Epithelial cell of proximal tubule (primary cell): ENCODE measurements around the gene AKT3. TPM values are rescaled to one million over a fixed set of nuclear protein-coding genes. Genes with fewer than 3 reads are reported as not detected.

Experiments used
- DNase-seq: peaks from one replicate; pipeline ENCODE4 v3.0.0-alpha.2; 2011; ENCODE audit warnings: low read depth
- H3K4me3 ChIP-seq: 2 replicates; pipeline ENCODE4 v1.5.1; 2011; ENCODE audit warnings: low read depth, mild to moderate bottlenecking, low read length
- CTCF ChIP-seq: conservative IDR thresholded peaks from 2 replicates; pipeline ENCODE4 v1.5.1; 2012; ENCODE audit warnings: low read depth, mild to moderate bottlenecking, low read length
- total RNA-seq: library from RNA; depleted of rRNA; stranded (reverse); fragments of >200 nt; gene quantifications from 2 replicates; pipeline ENCODE4 v1.2.3, GENCODE V29; 2015

Gene AKT3
- total RNA-seq, 1 donor from 2014 or later, result 12.2 TPM

GRCh38 chr1:243505986-243506689 lies 343.9 kb downstream of the AKT3 start:
- TF ChIP-seq CTCF, result no peak
- no peak overlapping the region for H3K4me3 ChIP-seq
- no peak for DNase-seq

GRCh38 chr1:243503155-243503554 lies 346.9 kb downstream of the AKT3 start:
- no peak overlapping the region for H3K4me3 ChIP-seq
- no peak for TF ChIP-seq CTCF
- no peak for DNase-seq

GRCh38 chr1:243501002-243501401 lies 349.0 kb downstream of the AKT3 start:
- no peak for DNase-seq
- H3K4me3 ChIP-seq, result no peak overlapping the region
- no peak for TF ChIP-seq CTCF

- no peak overlapping the region for H3K4me3 ChIP-seq
- DNase-seq, result no peak
- no peak for TF ChIP-seq CTCF
These were observed 349.5 kb downstream of the AKT3 start for GRCh38 chr1:243500512-243500911.

GRCh38 chr1:243499711-243500110 lies 350.3 kb downstream of the AKT3 start:
- no peak overlapping the region for H3K4me3 ChIP-seq
- TF ChIP-seq CTCF, result no peak

GRCh38 chr1:243499248-243499647 lies 350.8 kb downstream of the AKT3 start:
- no peak for TF ChIP-seq CTCF
- no peak overlapping the region for H3K4me3 ChIP-seq
- no peak for DNase-seq

More at GRCh38 chr1:243499711-243500110, 350.3 kb downstream of the AKT3 start:
- DNase-seq, result no peak

- no peak overlapping the region for H3K4me3 ChIP-seq
- TF ChIP-seq CTCF, result no peak
- no peak for DNase-seq
These were observed 351.9 kb downstream of the AKT3 start for GRCh38 chr1:243497939-243498681.
